Amniotic stem cell (primary cell): ENCODE results near the gene EXOC6B.

ENCODE experiments used
- DNase-seq: peaks from one replicate; lab custom pipeline; 2025; lab: John Stamatoyannopoulos, UW

EXOC6B gene

GRCh38 chr2:72271766-72272641, 553.8 kb downstream of the EXOC6B start:
- DNase-seq: no peak

GRCh38 chr2:72271276-72271614, 554.6 kb downstream of the EXOC6B start:
- no peak for DNase-seq

GRCh38 chr2:72270556-72271275, 555.1 kb downstream of the EXOC6B start:
- DNase-seq: no peak

DNA sequence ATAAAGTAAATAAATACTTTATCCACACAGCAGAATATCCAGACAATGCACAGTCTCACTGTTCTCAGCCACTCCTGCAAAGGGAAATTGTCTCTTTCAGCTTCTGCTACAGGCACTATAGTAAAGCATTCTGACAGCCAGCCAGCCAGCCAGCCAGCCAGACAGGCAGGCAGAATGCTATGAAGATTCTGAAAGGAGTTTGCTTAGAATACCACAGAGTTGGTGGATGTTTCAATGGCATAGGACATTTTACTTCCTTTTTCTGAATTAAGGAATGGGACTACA, 562.1 kb downstream of the EXOC6B start:
- DNase-seq: no peak

- DNase-seq: no peak
Observed at GRCh38 chr2:72263043-72263775, 562.6 kb downstream of the EXOC6B start.

DNA sequence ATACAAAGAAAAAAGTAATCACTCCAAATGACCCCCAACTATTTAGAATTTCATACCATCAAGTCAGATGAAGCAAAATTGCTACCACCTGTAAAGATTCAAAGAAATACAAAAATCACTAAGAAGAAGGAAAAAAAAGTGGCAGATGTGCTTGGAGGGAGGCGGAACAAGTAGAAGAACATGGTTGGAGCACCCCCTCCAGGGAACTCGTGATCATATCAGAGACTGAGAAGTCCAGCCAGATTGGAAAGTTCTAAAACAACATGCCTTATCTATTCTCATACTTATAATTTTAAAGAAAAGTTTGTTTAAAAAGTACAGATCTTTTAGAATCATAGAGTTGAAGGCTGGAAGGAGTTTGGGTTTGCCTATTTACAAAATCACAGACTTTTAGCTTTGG, 564.8 kb downstream of the EXOC6B start:
- DNase-seq: no peak

GRCh38 chr2:72255540-72255939, 570.3 kb downstream of the EXOC6B start:
- no peak for DNase-seq

DNA sequence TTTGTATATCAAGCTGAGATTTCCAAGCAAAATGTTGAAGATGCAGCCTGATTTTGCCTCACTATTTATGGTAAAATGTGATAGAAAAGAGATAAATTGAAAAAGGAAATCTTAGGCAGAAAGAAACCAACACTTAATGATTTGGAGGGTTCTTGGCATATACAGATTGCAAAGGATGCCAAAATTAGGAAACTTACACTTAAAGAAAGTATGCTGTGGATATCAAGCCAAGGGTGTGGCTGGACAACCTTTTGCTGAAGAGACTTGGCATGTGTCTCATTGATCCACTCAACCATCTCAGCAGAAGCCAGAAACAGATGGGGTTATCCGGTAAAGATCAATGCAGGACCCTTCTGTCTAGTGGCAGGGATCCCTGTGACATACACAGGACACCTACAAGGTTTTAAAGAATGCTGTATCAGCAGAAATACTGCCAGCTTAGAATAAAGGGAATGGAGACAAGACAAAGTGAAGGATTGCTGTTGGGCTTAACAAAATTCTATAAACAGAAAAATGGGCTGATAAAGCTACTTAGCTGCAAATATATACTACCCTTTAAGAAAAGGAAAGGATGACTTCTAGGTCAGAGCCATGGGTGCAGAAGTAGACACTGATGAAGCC, 570.9 kb downstream of the EXOC6B start:
- no peak for DNase-seq

GRCh38 chr2:72238311-72238710, 587.5 kb downstream of the EXOC6B start:
- DNase-seq: no peak

- no peak for DNase-seq
Observed at GRCh38 chr2:72237549-72237948, 588.3 kb downstream of the EXOC6B start.

DNA sequence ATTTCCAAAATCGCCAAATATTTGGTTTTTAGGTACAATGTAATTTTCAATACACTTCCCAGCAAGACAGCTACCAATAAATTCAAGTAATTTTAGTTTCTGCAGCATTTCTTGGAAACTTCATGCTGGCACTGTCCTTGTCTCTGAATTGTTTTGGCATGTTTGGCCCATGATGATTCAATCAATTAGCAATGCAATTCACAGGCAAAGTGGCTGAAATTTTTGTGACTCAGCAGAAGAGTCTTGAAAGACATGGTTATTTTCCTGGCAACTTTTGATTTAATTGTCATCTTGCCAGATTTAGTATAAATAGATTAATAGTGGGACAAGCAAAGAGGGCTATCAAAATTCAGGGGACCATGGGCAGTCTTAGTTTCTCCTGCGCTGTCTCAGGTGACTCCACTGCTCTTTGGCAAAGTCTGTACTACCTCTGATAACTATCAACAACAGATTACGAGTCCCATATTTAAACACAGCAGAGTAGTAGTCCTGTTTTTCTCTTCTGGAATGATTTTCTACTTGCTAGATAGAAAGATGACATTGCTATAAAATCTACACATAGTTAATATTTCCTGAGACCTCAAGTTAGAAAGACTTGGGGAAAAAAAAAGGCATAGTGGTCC, 589.3 kb downstream of the EXOC6B start:
- peak; percentile 46 for DNase-seq

DNA sequence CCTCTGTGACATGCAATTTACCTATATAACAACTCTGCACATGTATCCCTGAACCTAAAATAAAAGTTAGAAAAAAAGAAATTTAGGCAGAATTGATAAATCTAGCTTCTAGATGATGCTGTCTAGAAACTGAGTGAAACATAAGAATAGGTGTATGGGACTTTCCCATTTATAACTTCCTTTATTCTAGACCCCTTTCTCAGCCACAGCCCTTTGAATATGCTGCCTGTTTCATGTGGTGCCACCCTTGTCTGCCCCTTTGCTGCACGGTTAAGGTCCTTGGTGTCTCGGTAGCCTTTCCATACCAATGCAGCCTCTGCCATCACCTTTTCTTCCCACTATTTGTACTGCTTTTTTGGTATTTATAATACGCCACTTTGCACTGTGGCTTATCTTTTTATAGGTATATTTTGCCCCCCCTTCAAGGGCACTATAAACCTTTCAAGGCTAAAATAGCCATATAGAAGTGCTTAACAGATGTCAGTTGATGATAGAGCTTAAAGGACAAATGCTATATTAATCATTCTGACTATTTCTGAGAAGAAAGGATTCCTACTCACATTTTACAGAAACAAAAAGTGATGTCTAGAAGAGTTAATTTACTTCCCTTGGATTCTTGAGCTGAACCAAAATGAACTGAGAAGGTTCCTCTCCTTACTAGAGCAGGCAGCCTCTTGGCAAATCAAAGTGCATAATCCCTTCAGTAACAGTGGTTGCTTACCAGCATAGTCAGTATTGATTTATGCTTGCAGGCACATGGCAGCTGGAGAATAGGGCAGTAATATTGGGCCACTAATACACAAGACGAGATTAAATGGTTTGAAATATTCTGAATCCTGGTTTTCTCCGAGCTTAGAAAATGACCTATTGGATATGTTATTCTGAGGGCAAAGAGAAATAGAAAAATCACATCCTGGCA, 590.1 kb downstream of the EXOC6B start:
- no peak for DNase-seq

- no peak for DNase-seq
Observed at GRCh38 chr2:72233211-72233610, 592.6 kb downstream of the EXOC6B start.

- DNase-seq: peak; percentile 18
Observed at GRCh38 chr2:72222829-72223564, 602.8 kb downstream of the EXOC6B start.

DNA sequence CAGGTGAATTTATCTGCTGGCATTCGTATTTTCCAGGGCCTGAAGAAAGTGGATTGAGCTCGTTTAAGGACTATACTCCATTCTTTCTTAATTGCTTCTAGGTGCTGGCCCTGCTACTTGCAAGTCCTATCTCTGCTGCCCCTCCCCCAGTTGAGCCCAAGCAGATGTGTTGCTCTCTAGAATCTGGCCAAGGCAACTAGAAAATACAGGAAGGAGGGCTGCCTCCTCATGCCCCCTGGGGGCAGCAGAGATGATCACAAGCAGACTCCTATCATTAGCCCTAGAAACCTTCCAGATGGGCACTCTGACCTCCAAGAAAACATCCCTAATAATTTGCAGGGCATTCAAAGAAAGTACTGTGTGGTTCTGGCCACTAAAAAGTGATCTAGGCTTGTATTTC, 605.7 kb downstream of the EXOC6B start:
- no peak for DNase-seq

DNA sequence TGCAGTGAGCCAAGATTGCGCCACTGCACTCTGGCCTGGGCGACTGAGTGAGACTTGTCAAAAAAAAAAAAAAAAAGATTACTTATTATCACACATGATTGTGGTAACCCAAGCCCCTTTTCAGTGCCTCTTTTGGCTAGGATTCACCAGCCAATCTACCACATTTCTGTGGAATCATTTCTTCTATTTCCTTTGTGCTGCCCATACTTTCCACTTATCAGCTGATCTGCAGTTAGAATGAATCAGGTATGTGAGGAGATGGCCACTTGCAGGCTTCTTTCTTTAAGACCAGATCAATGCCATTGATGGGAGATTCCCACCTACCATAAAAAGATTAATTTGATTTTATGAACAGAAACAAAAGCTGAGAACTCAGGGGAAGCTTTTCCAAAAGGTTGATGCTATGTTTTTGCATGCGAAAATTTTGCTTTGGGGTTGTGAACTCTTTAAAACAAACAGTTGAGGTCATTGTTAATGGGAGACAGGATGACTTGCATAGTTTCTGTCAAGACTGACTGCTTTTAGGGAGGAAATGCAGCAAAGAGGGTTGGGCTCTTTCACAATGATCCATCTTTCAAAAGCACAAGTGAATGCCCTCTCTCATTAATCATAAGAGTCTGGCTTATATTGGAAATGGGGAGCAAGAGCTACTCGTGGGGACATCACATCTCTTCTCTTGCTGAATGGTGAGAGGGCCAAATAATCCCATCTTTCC, 611.2 kb downstream of the EXOC6B start:
- DNase-seq: peak; percentile 27

DNA sequence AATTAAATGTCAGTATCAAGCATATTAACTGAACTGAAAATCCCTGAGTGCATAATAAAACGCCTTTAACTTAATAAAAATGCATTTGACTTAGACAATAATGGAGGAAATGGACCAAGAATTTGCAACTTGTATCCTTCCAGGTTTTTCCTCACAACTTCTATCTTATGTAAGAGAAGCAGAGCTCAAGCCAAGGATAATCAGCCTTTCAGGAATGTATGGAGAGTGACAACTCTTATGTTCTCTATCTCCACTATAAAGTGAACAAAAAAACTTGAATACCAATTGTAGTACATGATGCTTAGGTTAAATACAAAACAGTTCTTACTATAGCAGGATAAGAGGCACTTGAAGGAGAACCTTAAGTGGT, 613.4 kb downstream of the EXOC6B start:
- DNase-seq: no peak

GRCh38 chr2:72211777-72212485, 613.9 kb downstream of the EXOC6B start:
- DNase-seq: no peak

DNA sequence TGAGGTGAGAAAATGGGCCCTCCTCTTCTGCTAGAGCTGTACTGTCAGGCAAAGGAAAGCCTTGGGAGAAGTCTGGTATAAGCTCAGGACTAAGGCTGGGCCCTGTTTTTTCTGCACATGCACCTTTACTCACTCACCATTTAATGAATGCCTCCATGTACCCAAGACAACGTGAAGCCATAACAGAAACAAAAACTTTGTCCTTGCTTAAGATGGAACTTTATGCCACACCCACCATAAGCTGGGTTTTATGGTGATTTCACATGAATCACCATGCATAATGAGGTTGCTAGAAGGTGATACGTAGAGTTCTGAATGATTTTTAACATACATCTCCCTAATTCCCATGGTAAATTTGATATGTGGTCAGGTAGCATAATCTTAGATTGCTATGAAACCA, 614.5 kb downstream of the EXOC6B start:
- DNase-seq: no peak
